Liver (tissue), 9 donors: ENCODE measurements around the gene ALCAM. TPM values are rescaled to one million over a fixed set of nuclear protein-coding genes. Genes with fewer than 3 reads are reported as not detected.

Experiments used
- DNase-seq: peaks from one replicate; pipeline ENCODE4 v3.0.0-alpha.2; 2017; ENCODE audit warnings: low spot score
- H3K27ac ChIP-seq, 2 donors: one replicate each; pipeline ENCODE4 v1.7.0; 2013; ENCODE audit warnings: inconsistent platforms in 2 of 2, low read length in 2 of 2, control low read depth in 1 of 2, low read depth in 1 of 2, mild to moderate bottlenecking in 1 of 2
- H3K27me3 ChIP-seq, 4 donors: one replicate each; pipeline versions ENCODE4 v1.6.1 to v1.7.0; 2013; ENCODE audit warnings: low read length in 3 of 4, inconsistent platforms in 1 of 4, mild to moderate bottlenecking in 1 of 4, moderate library complexity in 1 of 4; ENCODE audit not compliant: control insufficient read depth in 4 of 4, insufficient read depth in 4 of 4
- H3K36me3 ChIP-seq, 4 donors: one replicate each; pipeline versions ENCODE4 v1.6.1 to v1.7.0; 2013; ENCODE audit warnings: low read length in 3 of 4, mild to moderate bottlenecking in 3 of 4, low read depth in 1 of 4, moderate library complexity in 1 of 4; ENCODE audit not compliant: control insufficient read depth in 4 of 4, insufficient read depth in 3 of 4
- H3K4me1 ChIP-seq, 4 donors: one replicate each; pipeline versions ENCODE4 v1.6.1 to v1.7.0; 2013; ENCODE audit warnings: low read length in 3 of 4, mild to moderate bottlenecking in 3 of 4, moderate library complexity in 1 of 4; ENCODE audit not compliant: control insufficient read depth in 4 of 4, insufficient read depth in 4 of 4
- H3K4me3 ChIP-seq, 3 donors: one replicate each; pipeline versions ENCODE4 v1.6.1 to v1.7.0; 2013; ENCODE audit warnings: low read length in 3 of 3, control low read depth in 1 of 3, low read depth in 1 of 3, mild to moderate bottlenecking in 1 of 3
- H3K9ac ChIP-seq, 2 donors: one replicate each; pipeline ENCODE4 v1.7.0; 2013; ENCODE audit warnings: low read length in 2 of 2, mild to moderate bottlenecking in 2 of 2, moderate library complexity in 2 of 2, control low read depth in 1 of 2, low read depth in 1 of 2
- H3K9me3 ChIP-seq, 4 donors: one replicate each; pipeline versions ENCODE4 v1.6.1 to v1.7.0; 2013; ENCODE audit warnings: low read length in 3 of 4; ENCODE audit not compliant: control insufficient read depth in 4 of 4
- CTCF ChIP-seq: fragments of 150-350 bp; IDR thresholded peaks from 2 replicates; pipeline ENCODE4 v1.5.1; 2017; ENCODE audit warnings: improper control_type of control experiment, low read depth, low read length; ENCODE audit not compliant: missing input control
- EGR1 ChIP-seq, 2 donors: IDR thresholded peaks; 2 replicates each; pipeline ENCODE4 v1.6.1; 2016 to 2018; ENCODE audit warnings: antibody characterized with exemption in 2 of 2, low read depth in 2 of 2
- FOXA1 ChIP-seq: IDR thresholded peaks from 2 replicates; pipeline ENCODE4 v1.6.1; 2016; ENCODE audit warnings: antibody characterized with exemption
- HNF4A ChIP-seq, 2 donors: conservative IDR thresholded peaks; 2 replicates each; pipeline ENCODE4 v1.6.1; 2016; ENCODE audit warnings: antibody characterized with exemption in 2 of 2, mild to moderate bottlenecking in 2 of 2
- JUND ChIP-seq, 2 donors: IDR thresholded peaks; 2 replicates each; pipeline ENCODE4 v1.6.1; 2016; ENCODE audit warnings: antibody characterized with exemption in 2 of 2
- MAX ChIP-seq: IDR thresholded peaks from 2 replicates; pipeline ENCODE4 v1.6.1; 2016; ENCODE audit warnings: antibody characterized with exemption
- NR2F2 ChIP-seq: IDR thresholded peaks from 2 replicates; pipeline ENCODE4 v1.6.1; 2016; ENCODE audit warnings: antibody characterized with exemption
- RAD21 ChIP-seq, 2 donors: IDR thresholded peaks; 2 replicates each; pipeline ENCODE4 v1.6.1; 2016; ENCODE audit warnings: antibody characterized with exemption in 2 of 2, mild to moderate bottlenecking in 2 of 2
- REST ChIP-seq: IDR thresholded peaks from 2 replicates; pipeline ENCODE4 v1.6.1; 2016; ENCODE audit warnings: antibody characterized with exemption, mild to moderate bottlenecking
- RXRA ChIP-seq, 2 donors: IDR thresholded peaks; 2 replicates each; pipeline ENCODE4 v1.6.1; 2017 to 2018; ENCODE audit warnings: antibody characterized with exemption in 2 of 2, mild to moderate bottlenecking in 1 of 2
- SP1 ChIP-seq: IDR thresholded peaks from 2 replicates; pipeline ENCODE4 v1.6.1; 2018; ENCODE audit warnings: antibody characterized with exemption, mild to moderate bottlenecking
- TAF1 ChIP-seq: conservative IDR thresholded peaks from 2 replicates; pipeline ENCODE4 v1.6.1; 2016; ENCODE audit warnings: antibody characterized with exemption, mild to moderate bottlenecking
- YY1 ChIP-seq: IDR thresholded peaks from 2 replicates; pipeline ENCODE4 v1.6.1; 2016; ENCODE audit warnings: antibody characterized with exemption, mild to moderate bottlenecking
- WGBS: extraction: QIAGEN DNeasy Blood & Tissue Kit; methylation state at CpG from one replicate; pipeline ENCODE4 v1.1.7; 2013; 5-methylcytosine and 5-hydroxymethylcytosine counted together
- polyA plus RNA-seq, 2 donors: library from polyadenylated mRNA; stranded (reverse) in 1 of 2; unstranded in 1 of 2; fragments of 200-250 nt in 1 of 2; fragments of >200 nt in 1 of 2; fragmentation: Nextera tagmentation in 1 of 2; extraction: Ambion mirVana in 1 of 2; gene quantifications; one replicate each; pipeline versions ENCODE4 v1.2.1 to v1.2.3, GENCODE V29; 2013 to 2015
- total RNA-seq, 2 donors: library from RNA; depleted of rRNA; stranded (reverse); fragments of >200 nt; gene quantifications; one replicate each; pipeline ENCODE4 v1.2.3, GENCODE V29; 2014
- TF ChIP-seq, protein P1 (sequence below): IDR thresholded peaks from 2 replicates; pipeline ENCODE4 v1.6.1; 2016; ENCODE audit warnings: antibody characterized with exemption
- donor health status: healthy.
- donor health status: healthy.
- donor health status: healthy.
- donor health status: healthy.
- donor health status: healthy.

The ALCAM gene
- total and polyA plus RNA-seq, 4 donors = 14.2 to 62.0 (median 32.3) TPM

GRCh38 chr3:105355408-105356061, 11.2 kb upstream of the ALCAM start (continued):
- TF ChIP-seq, protein P1, sequence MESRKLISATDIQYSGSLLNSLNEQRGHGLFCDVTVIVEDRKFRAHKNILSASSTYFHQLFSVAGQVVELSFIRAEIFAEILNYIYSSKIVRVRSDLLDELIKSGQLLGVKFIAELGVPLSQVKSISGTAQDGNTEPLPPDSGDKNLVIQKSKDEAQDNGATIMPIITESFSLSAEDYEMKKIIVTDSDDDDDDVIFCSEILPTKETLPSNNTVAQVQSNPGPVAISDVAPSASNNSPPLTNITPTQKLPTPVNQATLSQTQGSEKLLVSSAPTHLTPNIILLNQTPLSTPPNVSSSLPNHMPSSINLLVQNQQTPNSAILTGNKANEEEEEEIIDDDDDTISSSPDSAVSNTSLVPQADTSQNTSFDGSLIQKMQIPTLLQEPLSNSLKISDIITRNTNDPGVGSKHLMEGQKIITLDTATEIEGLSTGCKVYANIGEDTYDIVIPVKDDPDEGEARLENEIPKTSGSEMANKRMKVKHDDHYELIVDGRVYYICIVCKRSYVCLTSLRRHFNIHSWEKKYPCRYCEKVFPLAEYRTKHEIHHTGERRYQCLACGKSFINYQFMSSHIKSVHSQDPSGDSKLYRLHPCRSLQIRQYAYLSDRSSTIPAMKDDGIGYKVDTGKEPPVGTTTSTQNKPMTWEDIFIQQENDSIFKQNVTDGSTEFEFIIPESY = no peak
- TF ChIP-seq RXRA (IDR thresholded peaks at IDR 0.05) (no peak), SP1 (no peak), TAF1 (no peak), MAX (no peak)

DNA sequence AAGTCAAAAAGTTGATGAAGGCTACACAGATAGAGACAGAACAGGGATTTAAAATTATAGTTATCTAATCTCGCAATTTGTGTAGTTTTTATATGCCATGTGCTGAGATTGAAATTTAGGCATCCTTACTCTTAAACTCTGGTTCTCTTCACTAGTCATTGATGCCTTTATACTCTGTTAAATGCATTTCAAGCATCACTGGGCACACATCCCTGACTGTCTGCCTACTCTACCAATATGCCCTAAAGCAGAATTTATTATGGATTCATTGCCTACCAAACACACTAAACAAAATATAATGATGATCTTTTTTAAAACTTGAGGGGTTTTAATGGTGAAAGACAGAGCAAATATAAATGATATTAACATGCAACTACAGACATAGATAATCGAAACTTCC, 10.3 kb upstream of the ALCAM start:
- no peak for DNase-seq
- no peak overlapping the region for H3K4me3 ChIP-seq
- TF ChIP-seq RAD21 (IDR thresholded peaks at IDR 0.05) = no peak
- no peak for TF ChIP-seq NR2F2
- no peak for TF ChIP-seq HNF4A (conservative IDR thresholded peaks at IDR 0.05)
- no peak for TF ChIP-seq CTCF
- TF ChIP-seq SP1 = no peak
- no peak for TF ChIP-seq EGR1 (IDR thresholded peaks at IDR 0.05; ENCODE audit: low read depth in 2 of 2)
- TF ChIP-seq TAF1 = no peak
- TF ChIP-seq FOXA1 = no peak
- no peak for TF ChIP-seq JUND (IDR thresholded peaks at IDR 0.05)
- no peak for TF ChIP-seq REST
- TF ChIP-seq YY1 = no peak
- TF ChIP-seq, protein P1 = no peak
- TF ChIP-seq RXRA (IDR thresholded peaks at IDR 0.05) = no peak
- TF ChIP-seq MAX = no peak
- H3K27ac ChIP-seq = no peak overlapping the region
- no peaks in the 10 kb centered on the region for H3K9me3 ChIP-seq
- H3K9ac ChIP-seq = no peak overlapping the region
- WGBS = 93% methylated on average over 2 of the region's 2 CpGs
- H3K27me3 ChIP-seq = no peaks in the 10 kb centered on the region
- H3K36me3 ChIP-seq = no peaks in the 10 kb centered on the region
- H3K4me1 ChIP-seq = no peaks in the 10 kb centered on the region
